Colonic mucosa (tissue), 4 donors: ENCODE results near the gene BCCIP. TPM values are rescaled to one million over a fixed set of nuclear protein-coding genes. Genes with fewer than 3 reads are reported as not detected.

Source experiments
- DNase-seq: peaks from one replicate; pipeline ENCODE4 v3.0.0-alpha.2; 2020
- H3K27ac ChIP-seq: fragments of 200-600 bp; one replicate; pipeline ENCODE4 v1.8.0; 2021
- H3K27me3 ChIP-seq: fragments of 200-600 bp; one replicate; pipeline ENCODE4 v1.8.0; 2021
- H3K36me3 ChIP-seq: fragments of 200-600 bp; one replicate; pipeline ENCODE4 v1.8.0; 2021
- H3K4me1 ChIP-seq: fragments of 200-600 bp; one replicate; pipeline ENCODE4 v1.8.0; 2021; ENCODE audit warnings: mild to moderate bottlenecking
- H3K4me3 ChIP-seq: fragments of 200-600 bp; one replicate; pipeline ENCODE4 v1.8.0; 2021
- H3K9ac ChIP-seq, 2 donors: one replicate each; pipeline ENCODE4 v1.7.0; 2013; ENCODE audit warnings: control low read depth in 2 of 2, low read depth in 2 of 2, low read length in 2 of 2
- H3K9me3 ChIP-seq: fragments of 200-600 bp; one replicate; pipeline ENCODE4 v1.8.0; 2021
- CTCF ChIP-seq: fragments of 200-600 bp; IDR thresholded peaks from one replicate; pipeline ENCODE4 v1.8.0; 2022; ENCODE audit warnings: antibody characterized with exemption, mild to moderate bottlenecking
- intact Hi-C: fragments of 100-400 bp; cut with DNase I; formaldehyde crosslinking; loops from one replicate; pipeline ENCODE4 v1.14.1; 2022
- total RNA-seq, 2 donors: library from RNA; stranded (reverse); fragmentation: NEBNext Ultra II Directional in 1 of 2; extraction: Animal tissue kit (Norgen Biotek cat#: 25700) in 1 of 2; gene quantifications; one replicate each; pipeline ENCODE4 v1.2.1, GENCODE V29; 2021
- donor health status: healthy.
- donor health status: DM: no; HTN: no; CAD: no.
- donor health status: DM: no; HTN: no; CAD: no.

Gene BCCIP
- total RNA-seq, 2 donors from 2014 or later = 36.0 to 67.2 TPM

GRCh38 chr10:125838802-125839575, 15.6 kb downstream of the BCCIP start:
- intact Hi-C loops = no loop called here
- no peaks in the 10 kb centered on the region for H3K4me1 ChIP-seq
- H3K36me3 ChIP-seq = peaks cover 27% of the 10 kb centered on the region
- no peak for TF ChIP-seq CTCF
- no peak for DNase-seq
- H3K9me3 ChIP-seq = no peaks in the 10 kb centered on the region
- H3K27ac ChIP-seq = no peak overlapping the region
- H3K4me3 ChIP-seq = no peak overlapping the region
- H3K9ac ChIP-seq = no peak overlapping the region
- H3K27me3 ChIP-seq = no peaks in the 10 kb centered on the region

- no peaks in the 10 kb centered on the region for H3K27me3 ChIP-seq
- H3K4me1 ChIP-seq = no peaks in the 10 kb centered on the region
- no peak overlapping the region for H3K9ac ChIP-seq
- no peaks in the 10 kb centered on the region for H3K9me3 ChIP-seq
- H3K27ac ChIP-seq = no peak overlapping the region
- H3K4me3 ChIP-seq = no peak overlapping the region
- no peak for DNase-seq
- TF ChIP-seq CTCF = no peak
- intact Hi-C loops = no loop called here
- peaks cover 27% of the 10 kb centered on the region for H3K36me3 ChIP-seq
These were observed 17.1 kb downstream of the BCCIP start for GRCh38 chr10:125840406-125840805.

GRCh38 chr10:125840955-125841354, 17.6 kb downstream of the BCCIP start:
- TF ChIP-seq CTCF = no peak
- H3K4me1 ChIP-seq = no peaks in the 10 kb centered on the region
- DNase-seq = no peak
- intact Hi-C loops = no loop called here
- no peaks in the 10 kb centered on the region for H3K27me3 ChIP-seq
- no peak overlapping the region for H3K9ac ChIP-seq
- no peaks in the 10 kb centered on the region for H3K9me3 ChIP-seq
- no peak overlapping the region for H3K4me3 ChIP-seq
- H3K27ac ChIP-seq = no peak overlapping the region
- peaks cover 22% of the 10 kb centered on the region for H3K36me3 ChIP-seq

GRCh38 chr10:125843603-125844329, 20.4 kb downstream of the BCCIP start:
- H3K27me3 ChIP-seq = no peaks in the 10 kb centered on the region
- TF ChIP-seq CTCF = no peak
- H3K9ac ChIP-seq = no peak overlapping the region
- H3K9me3 ChIP-seq = no peaks in the 10 kb centered on the region
- intact Hi-C loops = no loop called here
- H3K36me3 ChIP-seq = peaks cover 14% of the 10 kb centered on the region
- H3K4me3 ChIP-seq = no peak overlapping the region
- no peak for DNase-seq
- H3K4me1 ChIP-seq = no peaks in the 10 kb centered on the region
- H3K27ac ChIP-seq = no peak overlapping the region

- Histone ChIP-seq H3K4me3 (no peak overlapping the region), H3K4me1 (no peaks in the 10 kb centered on the region), H3K9me3 (no peaks in the 10 kb centered on the region), H3K27ac (no peak overlapping the region), H3K36me3 (peaks cover 8% of the 10 kb centered on the region), H3K27me3 (no peaks in the 10 kb centered on the region), H3K9ac (no peak overlapping the region)
- TF ChIP-seq CTCF = no peak
- no peak for DNase-seq
- intact Hi-C loops = no loop called here
These were observed 21.4 kb downstream of the BCCIP start for GRCh38 chr10:125844751-125845221.
